ENCODE data around the gene TRIM5.

- TF ChIP-seq CTCF (IDR thresholded peaks at IDR 0.05 in 8 of 11, conservative IDR thresholded peaks at IDR 0.05 in 3 of 11) = no peak
- TF ChIP-seq POLR2A (IDR thresholded peaks at IDR 0.05) = no peak
Observed at GRCh38 chr11:5713695-5714094, 28.8 kb upstream of the TRIM5 start.

Data from spleen (tissue), 7 donors.